GOT3 (cell line): ENCODE measurements around the gene PHKB.

ENCODE experiments used
- DNase-seq: peaks from one replicate; lab custom pipeline; 2025; ENCODE audit warnings: mixed read lengths; lab: John Stamatoyannopoulos, UW

PHKB gene

GRCh38 chr16:47693226-47693625, 232.1 kb downstream of the PHKB start:
- no peak for DNase-seq

DNA sequence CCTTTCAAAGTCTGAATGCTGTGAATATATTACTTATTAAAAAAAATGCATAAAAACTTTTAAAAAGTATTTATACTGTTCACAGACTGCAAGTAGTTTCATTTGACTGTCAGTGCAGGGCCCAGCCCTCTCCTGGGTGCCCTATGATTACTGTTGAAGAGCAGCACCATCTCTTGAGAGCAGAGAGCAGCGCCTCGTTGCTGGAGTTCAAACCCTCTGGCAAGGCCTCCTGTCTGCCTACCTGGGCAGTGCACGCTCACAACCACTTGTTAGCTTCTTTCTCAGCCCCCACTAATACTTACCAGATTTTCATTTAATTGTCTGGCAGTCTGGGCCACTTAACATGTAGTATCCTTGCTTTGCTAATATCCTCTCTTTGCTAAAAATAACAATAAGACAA, 233.4 kb downstream of the PHKB start:
- no peak for DNase-seq

- DNase-seq, result no peak
These were observed 234.6 kb downstream of the PHKB start for GRCh38 chr16:47695756-47696155.

DNA sequence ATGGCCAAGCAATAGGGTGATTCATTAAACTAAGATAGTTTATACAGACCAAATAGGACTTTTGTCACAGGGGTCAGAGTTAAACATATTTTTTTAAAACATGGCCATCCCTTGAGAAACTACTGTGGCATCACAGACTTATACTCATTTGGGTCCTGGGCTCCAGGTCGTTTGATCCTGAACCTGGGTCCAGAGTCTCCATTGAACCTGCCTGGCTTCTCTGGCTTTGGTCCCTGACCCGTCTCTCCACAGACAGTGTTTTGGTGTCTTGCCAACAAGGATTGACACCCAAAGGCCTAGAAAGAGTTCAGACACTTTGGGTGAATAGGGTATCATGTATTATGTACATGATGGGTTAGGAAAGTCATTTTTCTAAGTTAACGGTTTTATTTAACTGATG, 236.7 kb downstream of the PHKB start:
- no peak for DNase-seq

DNA sequence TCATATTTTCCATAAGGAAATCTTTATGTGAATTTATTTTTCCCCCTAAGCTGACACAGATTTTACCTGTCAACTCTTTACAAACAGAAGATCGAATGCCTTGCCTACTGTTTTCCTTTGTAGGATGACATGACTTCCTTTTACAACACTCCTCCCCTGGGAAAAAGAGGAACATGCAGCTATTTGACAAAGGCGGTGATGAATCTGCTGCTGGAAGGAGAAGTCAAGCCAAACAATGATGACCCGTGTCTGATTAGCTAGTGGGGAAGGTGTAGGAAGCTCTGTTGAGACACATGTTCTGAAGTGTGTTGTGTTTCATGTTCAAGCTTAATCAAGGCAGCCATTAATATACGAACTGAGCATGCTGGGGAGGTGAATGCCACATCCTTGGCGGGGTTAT, 238.0 kb downstream of the PHKB start:
- DNase-seq, result no peak

DNA sequence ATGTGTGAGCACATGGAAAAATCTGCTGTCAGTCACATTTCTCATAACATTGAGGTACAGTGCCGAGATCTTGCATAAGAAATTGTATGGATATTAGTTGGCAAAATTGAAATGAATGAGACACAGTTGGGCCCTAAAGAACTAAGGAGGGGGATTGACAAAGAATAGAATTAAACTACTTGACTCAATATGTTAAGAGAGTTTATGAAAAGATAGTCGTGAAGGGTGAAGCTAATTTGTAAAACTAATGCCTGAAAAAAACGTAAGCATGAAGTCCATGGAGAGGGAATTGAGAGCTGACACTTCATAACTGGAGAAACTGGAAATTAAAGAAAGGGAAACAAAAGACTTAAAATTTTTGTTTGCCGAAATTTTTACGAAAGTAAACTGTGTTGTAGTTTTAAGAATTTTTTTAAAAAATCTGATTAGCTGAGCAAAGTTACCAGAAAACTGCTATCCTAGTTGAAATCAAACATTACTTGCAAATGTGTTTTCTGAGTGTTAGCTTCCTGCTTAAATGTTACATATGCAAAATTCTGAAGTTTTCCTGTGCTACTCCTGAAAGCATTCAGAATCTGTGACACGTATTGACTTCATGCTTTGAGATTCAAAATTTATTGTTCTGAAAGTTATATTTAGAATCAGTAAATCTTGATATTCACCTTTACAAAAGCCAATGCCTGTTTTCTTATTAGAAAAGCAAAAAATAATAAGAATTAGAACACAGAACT, 239.9 kb downstream of the PHKB start:
- DNase-seq, result no peak

DNA sequence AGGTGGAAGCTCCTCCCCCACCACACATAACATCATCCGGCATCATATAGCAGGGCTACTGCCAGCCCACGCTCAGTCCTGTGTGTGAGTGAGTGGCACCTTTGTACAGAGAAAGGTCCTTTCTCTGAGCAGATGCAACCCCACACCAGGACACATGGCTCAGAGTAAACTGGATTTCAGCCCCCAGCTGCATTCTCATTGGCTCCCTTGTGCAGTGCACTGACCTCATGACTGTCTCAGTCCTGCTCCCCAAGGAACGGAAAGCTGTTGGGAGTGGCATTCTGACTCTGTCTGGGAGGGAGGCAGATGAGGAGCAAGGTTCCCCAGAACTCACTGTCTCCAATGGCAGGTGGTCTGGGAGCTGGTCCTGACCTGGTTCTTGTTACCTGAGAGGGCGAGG, 244.1 kb downstream of the PHKB start:
- no peak for DNase-seq

GRCh38 chr16:47711809-47712208, 250.7 kb downstream of the PHKB start:
- no peak for DNase-seq

DNA sequence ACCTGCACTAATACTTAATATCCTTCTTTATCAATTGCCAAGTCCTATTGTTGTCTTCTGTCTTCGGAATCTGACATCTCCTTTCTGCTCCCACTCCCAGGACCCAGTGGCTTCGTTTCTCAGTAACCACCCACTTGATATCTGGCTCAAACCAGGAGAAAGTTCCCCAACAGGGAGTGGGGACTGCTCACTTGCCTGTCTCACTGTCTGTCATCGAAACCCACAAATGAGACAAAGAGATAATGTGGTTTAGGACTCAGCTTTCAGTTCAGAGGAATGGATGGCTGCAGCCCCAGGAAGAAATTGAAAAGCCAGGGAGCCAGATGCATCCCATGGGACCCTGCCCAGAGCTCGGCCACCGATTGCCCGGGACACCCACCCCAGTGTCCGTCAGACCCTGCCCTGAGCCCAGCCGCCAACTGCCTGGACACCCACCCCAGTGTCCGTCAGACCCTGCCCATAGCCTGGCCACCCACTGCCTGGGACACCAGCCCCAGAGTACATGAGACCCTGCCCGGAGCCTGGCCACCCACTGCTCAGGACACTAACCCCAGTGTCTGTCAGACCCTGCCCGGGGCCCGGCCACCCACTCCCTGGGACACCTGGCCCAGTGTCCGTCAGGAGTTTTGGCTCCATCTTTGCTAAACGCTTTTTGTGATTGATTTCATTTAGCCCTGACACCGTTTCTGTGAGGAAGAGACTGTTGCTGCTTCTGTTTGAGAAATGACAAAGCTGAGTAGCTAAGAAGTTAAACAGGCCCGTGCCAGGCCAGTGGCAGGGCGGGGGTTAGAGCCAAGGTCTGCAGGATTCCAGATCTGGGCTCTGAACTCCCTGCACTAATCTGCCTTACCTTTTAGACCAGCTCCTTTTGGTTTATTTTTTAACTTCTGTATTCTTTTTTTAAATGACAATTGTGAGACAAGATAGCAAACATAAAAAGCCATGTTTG, 251.4 kb downstream of the PHKB start:
- DNase-seq, result no peak

- DNase-seq, result no peak
These were observed 252.1 kb downstream of the PHKB start for GRCh38 chr16:47713225-47713595.

DNA sequence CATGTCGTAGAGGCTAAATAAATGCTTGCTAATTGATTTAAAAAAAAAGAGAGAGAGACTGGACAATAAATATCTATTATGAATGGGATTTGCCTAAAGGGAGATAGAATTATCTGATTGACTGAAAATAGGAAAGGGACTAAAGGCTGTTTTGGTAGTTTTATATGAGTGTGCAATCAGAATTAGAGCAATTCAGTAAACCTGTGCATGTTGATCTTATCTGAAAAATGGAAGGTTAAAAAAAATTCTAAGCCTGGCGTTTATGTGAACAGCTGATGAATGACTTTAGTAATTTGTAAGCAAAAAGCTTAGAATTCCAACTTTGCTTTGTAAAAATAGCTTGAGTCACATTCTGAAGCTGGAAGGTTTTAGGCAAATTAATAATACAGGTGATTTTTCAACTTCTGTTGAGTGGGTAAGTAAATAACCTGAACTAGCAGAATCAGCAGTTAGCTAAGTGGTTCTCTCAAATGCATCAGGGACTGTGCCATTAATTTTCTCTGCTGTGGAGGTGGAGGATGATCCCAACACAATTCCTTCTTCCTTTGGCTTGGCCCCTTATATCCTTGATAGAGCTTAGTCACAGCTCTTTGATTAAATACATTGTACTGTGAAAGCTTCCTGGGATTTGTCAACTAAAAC, 254.4 kb downstream of the PHKB start:
- DNase-seq, result no peak

DNA sequence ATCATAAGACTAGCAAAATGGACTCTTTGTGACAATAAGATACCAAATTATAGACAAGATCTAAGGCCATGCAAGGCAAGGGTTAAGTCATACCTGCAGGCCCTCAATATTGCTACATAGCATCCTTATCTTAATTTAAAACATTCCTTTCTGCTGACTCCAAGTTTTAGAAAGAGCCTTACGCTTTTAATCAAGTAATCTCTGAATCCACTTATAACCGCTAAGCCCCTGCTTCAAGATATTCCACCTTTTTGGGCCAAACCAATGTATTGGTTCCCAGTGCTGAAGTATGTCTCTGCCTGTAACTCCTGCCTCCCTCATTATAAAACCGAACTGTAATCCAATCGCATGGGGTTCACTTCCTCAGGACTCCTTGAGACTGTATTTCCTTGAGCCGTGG, 255.4 kb downstream of the PHKB start:
- DNase-seq, result no peak

DNA sequence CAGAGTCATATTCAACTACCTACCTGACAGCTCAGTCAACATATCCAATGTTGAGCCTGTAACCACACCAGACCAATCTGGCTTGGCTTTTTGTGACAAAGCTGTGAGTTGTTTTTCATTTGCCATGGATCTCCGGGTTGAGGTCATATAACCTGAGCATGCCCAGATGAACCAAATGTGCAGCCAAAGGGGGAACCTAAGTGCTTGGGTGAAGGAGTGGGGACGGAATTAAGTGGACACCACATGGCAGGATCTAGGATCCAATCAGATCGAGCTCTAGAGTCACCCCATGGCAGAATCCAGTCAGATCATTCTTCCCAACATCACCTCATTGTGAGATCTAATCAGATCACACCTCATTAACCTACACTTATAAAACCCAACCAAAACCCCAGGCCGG, 258.6 kb downstream of the PHKB start:
- no peak for DNase-seq

DNA sequence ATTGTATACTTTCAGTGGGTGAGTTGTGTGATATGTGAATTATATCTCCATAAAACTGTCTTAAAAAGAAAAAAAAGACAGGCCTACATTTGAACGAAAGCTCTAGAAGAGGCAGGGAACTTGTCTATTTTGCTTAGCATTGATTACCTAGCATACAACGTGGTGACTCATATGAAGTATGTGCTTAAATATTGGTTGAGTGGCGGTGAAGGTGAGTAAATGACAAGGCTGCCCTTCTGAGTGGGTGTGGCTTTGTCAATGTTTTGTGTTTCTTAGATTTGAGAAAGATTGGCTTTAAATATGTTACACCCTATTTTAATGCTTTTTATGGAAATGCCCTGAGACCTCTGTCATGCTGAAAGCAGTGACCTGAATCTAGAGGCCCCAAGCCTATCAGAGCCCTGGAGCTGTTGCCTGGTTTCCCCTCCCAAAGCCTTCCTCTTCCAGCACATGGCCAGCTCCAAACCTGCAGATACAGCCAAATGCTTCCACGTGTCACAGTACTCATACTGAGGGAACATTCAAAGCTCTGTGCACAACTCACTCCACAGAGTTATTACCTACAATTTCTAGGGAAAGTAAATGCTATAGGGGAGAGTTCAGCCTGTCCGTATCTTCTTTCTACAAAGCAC, 260.0 kb downstream of the PHKB start:
- no peak for DNase-seq

GRCh38 chr16:47722046-47722445, 260.9 kb downstream of the PHKB start:
- DNase-seq, result no peak

DNA sequence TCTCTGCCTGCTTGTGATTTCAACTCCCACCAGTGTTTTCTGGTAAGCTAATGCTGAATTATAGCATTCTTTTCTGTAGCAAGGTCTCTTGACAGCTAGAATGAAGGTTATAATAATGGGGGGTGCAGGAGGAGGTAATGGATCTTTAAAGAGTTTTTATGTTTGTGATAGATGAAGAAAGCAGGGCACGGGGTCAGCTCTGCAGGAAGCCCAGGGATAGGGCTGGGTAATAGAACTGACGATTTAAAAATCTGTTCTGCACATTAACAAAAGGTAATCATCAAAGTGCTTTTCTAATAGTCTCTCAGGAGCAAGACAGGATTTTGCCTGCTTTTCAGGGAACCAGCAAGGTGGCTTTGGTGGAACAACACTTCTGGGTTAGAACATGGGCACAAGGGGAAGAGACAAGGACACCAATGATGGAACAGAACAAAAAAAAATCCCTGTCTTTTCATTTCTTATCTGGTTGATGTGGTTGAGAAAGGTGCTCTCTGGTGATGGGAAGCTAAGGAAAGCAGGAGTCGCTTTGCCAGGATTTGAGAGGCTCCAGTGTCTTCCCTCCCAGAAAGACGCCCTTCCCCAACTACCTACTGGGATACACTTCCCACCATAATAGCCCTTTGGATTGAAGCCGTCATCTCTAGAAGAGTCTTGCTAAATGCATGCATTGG, 263.1 kb downstream of the PHKB start:
- no peak for DNase-seq

- DNase-seq, result no peak
These were observed 264.1 kb downstream of the PHKB start for GRCh38 chr16:47725188-47725695.

DNA sequence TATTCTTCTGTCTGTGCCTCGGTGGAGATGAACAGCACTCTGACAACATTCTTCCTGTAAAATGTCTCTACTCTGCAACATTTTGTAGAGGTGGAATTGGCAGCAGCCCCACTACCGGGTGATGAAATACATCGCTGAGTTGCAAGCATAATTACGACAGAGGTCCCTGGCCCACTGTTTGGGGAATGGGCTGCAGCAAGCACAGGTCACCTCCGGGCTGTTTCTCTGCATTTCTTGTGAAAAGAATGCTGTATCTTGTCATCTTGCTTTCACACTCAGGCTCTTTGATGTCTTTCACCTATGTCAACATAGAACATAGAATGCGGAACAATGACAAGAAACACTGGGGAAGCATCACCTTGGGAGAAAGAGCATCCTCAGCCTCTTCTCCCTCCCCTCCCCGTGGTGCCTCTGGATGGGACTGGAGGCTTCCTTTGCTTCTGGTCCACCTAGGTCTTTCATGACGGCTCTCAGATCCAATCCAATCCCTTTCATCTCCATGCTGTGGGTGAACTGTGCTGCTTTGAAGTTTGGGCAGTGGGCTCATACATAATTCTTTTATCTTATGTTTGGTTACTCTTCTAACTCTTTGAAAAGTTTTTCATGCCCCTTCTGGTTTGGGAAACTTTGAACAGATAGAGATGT, 265.0 kb downstream of the PHKB start:
- DNase-seq, result no peak

- no peak for DNase-seq
These were observed 266.0 kb downstream of the PHKB start for GRCh38 chr16:47727131-47727530.

GRCh38 chr16:47728205-47728604, 267.1 kb downstream of the PHKB start:
- no peak for DNase-seq

DNA sequence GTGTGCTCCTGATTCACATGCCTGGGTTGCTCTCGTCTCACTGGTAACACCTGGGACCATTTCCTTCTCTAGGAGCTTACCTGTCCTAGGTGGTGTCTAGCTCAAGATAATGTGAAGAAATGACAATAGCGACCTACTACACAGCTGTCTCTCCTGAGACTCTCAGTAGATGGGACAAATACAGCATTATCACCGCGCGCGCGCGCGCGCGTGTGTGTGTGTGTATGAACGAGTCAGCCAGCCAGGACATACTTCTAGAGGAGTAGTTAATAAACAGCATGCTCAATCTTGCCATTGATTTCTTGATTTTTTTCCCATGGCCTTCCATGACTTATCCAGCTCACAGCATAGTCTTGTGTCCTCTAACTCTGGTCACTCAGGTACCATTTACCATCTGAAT, 268.6 kb downstream of the PHKB start:
- no peak for DNase-seq
